DOHH2 (cell line): ENCODE measurements around the gene KIF16B.

Source experiments
- CTCF ChIP-seq: fragments of 200-600 bp; sonication (generic); IDR thresholded peaks from one replicate; pipeline ENCODE4 v1.5.1; 2014; ENCODE audit warnings: antibody characterized with exemption, mild to moderate bottlenecking, low read depth, low read length; ENCODE audit not compliant: poor library complexity, severe bottlenecking
- EZH2phosphoT487 ChIP-seq: fragments of 200-600 bp; sonication (generic); IDR thresholded peaks from 2 replicates; pipeline ENCODE4 v1.6.1; 2017; ENCODE audit warnings: borderline replicate concordance, mild to moderate bottlenecking, antibody characterized with exemption, low read length, moderate library complexity, mixed read lengths

- TF ChIP-seq CTCF (no peak), EZH2phosphoT487 (no peak)
Observed at GRCh38 chr20:16590041-16590633, 16.9 kb upstream of the KIF16B start.
